ENCODE measurements around the gene PRPF6. TPM values are rescaled to one million over a fixed set of nuclear protein-coding genes. Genes with fewer than 3 reads are reported as not detected.

The PRPF6 gene
- total and polyA plus RNA-seq, 2 of the 13 experiments (the other 11 are each of a cell fraction or from before 2014, with no cell fraction given), result 63.7 to 101 TPM

DNA sequence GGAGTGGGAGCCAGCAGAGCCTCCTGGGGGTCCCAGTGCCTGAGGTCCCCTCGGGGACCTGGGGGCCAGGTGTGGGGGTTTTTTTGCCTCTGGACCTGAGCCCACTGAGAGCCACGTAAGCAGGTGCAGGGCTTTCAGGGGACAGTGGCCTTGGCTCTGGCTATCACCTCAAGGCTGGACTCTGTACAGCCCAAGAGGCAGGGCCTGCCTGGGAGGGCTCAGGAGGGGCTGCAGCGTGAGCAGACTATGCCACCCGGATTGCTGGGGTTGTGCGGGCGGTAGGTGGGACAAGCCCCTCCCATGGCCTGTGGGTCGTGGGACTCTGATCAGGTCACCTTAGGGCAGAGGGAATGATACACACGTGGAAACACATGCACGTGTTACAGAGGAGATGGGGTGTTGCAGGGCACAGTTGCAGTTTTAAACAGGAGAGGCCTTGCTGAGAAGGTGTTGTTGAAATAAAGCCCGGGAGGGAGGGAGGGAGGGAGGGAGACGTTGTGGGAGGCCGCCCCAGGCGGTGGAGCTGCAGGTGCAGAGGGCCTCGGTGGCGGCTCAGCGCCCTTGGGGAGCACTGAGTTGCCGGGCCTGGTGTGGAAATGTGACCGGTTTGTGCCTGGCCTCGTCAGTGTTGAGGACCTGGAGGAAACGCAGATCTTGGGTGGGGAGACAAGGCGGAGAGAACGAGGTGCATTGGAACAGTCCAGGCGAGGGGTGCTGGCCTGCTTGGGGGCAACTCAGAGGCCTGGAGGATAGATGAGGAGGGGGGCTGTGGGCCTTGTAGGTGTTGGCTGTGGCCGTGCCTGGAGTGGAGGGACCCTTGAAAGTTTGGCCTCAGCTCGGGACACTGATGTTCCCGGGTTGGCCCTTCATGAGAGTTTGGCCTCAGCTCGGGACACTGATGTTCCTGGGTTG lies 84.4 kb downstream of the PRPF6 start (continued):
- peak; percentile 65 for TF ChIP-seq ZNF747 (CRISPR knock-in tag; IDR thresholded peaks at IDR 0.05; ENCODE audit: borderline replicate concordance)
- no peak for TF ChIP-seq SP140L (CRISPR knock-in tag; IDR thresholded peaks at IDR 0.05; ENCODE audit: borderline replicate concordance)
- 0 out of 2 replicates have a peak, but pooled peaks have one; percentile 35 for TF ChIP-seq MXD4 (CRISPR knock-in tag; IDR thresholded peaks at IDR 0.05)
- TF ChIP-seq GABPB1 (CRISPR knock-in tag; IDR thresholded peaks at IDR 0.05), result 0 out of 2 replicates have a peak, but pooled peaks have one; percentile 22
- TF ChIP-seq PHF8 (CRISPR knock-in tag; IDR thresholded peaks at IDR 0.05), result peak; percentile 33; the same call in 1 of the 2 replicates
- no peak for TF ChIP-seq THYN1 (CRISPR knock-in tag; IDR thresholded peaks at IDR 0.05; ENCODE audit: borderline replicate concordance, low read depth)
- TF ChIP-seq RBM39 (IDR thresholded peaks at IDR 0.05; ENCODE audit: low read depth, low read length, poor library complexity, severe bottlenecking), result peak; percentile 59
- TF ChIP-seq, protein P1, sequence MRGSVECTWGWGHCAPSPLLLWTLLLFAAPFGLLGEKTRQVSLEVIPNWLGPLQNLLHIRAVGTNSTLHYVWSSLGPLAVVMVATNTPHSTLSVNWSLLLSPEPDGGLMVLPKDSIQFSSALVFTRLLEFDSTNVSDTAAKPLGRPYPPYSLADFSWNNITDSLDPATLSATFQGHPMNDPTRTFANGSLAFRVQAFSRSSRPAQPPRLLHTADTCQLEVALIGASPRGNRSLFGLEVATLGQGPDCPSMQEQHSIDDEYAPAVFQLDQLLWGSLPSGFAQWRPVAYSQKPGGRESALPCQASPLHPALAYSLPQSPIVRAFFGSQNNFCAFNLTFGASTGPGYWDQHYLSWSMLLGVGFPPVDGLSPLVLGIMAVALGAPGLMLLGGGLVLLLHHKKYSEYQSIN (CRISPR knock-in tag; IDR thresholded peaks at IDR 0.05; ENCODE audit: borderline replicate concordance), result no peak
- no peak for TF ChIP-seq ZNF83 (CRISPR knock-in tag; IDR thresholded peaks at IDR 0.05; ENCODE audit: borderline replicate concordance)
- TF ChIP-seq HIVEP1 (CRISPR knock-in tag; IDR thresholded peaks at IDR 0.05), result peak; percentile 47
- peak; percentile 50; the same call in 1 of the 2 replicates for TF ChIP-seq ZFY (CRISPR knock-in tag; IDR thresholded peaks at IDR 0.05)
- TF ChIP-seq ZNF572 (CRISPR knock-in tag; IDR thresholded peaks at IDR 0.05), result peak; percentile 71; the same call in 1 of the 2 replicates
- peak; percentile 87 for TF ChIP-seq EEA1 (CRISPR knock-in tag; IDR thresholded peaks at IDR 0.05; ENCODE audit: borderline replicate concordance)
- TF ChIP-seq, protein P2, sequence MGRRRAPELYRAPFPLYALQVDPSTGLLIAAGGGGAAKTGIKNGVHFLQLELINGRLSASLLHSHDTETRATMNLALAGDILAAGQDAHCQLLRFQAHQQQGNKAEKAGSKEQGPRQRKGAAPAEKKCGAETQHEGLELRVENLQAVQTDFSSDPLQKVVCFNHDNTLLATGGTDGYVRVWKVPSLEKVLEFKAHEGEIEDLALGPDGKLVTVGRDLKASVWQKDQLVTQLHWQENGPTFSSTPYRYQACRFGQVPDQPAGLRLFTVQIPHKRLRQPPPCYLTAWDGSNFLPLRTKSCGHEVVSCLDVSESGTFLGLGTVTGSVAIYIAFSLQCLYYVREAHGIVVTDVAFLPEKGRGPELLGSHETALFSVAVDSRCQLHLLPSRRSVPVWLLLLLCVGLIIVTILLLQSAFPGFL (CRISPR knock-in tag; IDR thresholded peaks at IDR 0.05), result no peak
- TF ChIP-seq SNAPC2 (CRISPR knock-in tag; IDR thresholded peaks at IDR 0.05), result peak; percentile 60; the same call in 1 of the 2 replicates
- TF ChIP-seq ATAD3A (CRISPR knock-in tag; IDR thresholded peaks at IDR 0.05), result peak; percentile 45; the same call in 1 of the 2 replicates
- TF ChIP-seq ZNF263 (CRISPR knock-in tag; IDR thresholded peaks at IDR 0.05), result peak; percentile 92
- TF ChIP-seq ZNF33A (CRISPR knock-in tag; IDR thresholded peaks at IDR 0.05; ENCODE audit: borderline replicate concordance), result no peak
- no peak for TF ChIP-seq POLR2AphosphoS2 (IDR thresholded peaks at IDR 0.05; ENCODE audit: low read depth, low read length)
- TF ChIP-seq BCL6 (CRISPR knock-in tag; IDR thresholded peaks at IDR 0.05), result peak; percentile 10; the same call in 1 of the 2 replicates
- TF ChIP-seq ZNF235 (CRISPR knock-in tag; IDR thresholded peaks at IDR 0.05; ENCODE audit: borderline replicate concordance), result no peak
- TF ChIP-seq ZSCAN21 (CRISPR knock-in tag; IDR thresholded peaks at IDR 0.05; ENCODE audit: borderline replicate concordance), result peak; percentile 67; the same call in 1 of the 2 replicates
- 0 out of 2 replicates have a peak, but pooled peaks have one; percentile 87 for TF ChIP-seq STAT5B (CRISPR knock-in tag; IDR thresholded peaks at IDR 0.05)
- TF ChIP-seq, protein P3, sequence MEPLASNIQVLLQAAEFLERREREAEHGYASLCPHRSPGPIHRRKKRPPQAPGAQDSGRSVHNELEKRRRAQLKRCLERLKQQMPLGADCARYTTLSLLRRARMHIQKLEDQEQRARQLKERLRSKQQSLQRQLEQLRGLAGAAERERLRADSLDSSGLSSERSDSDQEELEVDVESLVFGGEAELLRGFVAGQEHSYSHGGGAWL (CRISPR knock-in tag; IDR thresholded peaks at IDR 0.05), result 0 out of 2 replicates have a peak, but pooled peaks have one; percentile 44
- TF ChIP-seq CENPT (CRISPR knock-in tag; IDR thresholded peaks at IDR 0.05; ENCODE audit: low read depth), result no peak
- TF ChIP-seq ZNF331 (CRISPR knock-in tag; IDR thresholded peaks at IDR 0.05), result peak; percentile 77

Measured in HepG2 (cell line).